Lower lobe of right lung (tissue), 2 donors: Measurements from ENCODE around the gene GFRA1. TPM values are rescaled to one million over a fixed set of nuclear protein-coding genes. Genes with fewer than 3 reads are reported as not detected.

Source experiments
- ATAC-seq, 2 donors: fragments of 200-7000 bp; cut with Tn5 transposase; one replicate each; pipeline ENCODE4 v1.9.1; 2020 to 2022; ENCODE audit warnings: mild to moderate bottlenecking in 2 of 2, moderate library complexity in 2 of 2
- DNase-seq: peaks from one replicate; pipeline ENCODE4 v3.0.0-alpha.2; 2020
- H3K27ac ChIP-seq: fragments of 200-600 bp; one replicate; pipeline ENCODE4 v1.8.0; 2022
- H3K27me3 ChIP-seq: fragments of 200-600 bp; one replicate; pipeline ENCODE4 v1.8.0; 2022; ENCODE audit warnings: low read depth
- H3K36me3 ChIP-seq: fragments of 200-600 bp; one replicate; pipeline ENCODE4 v1.8.0; 2022; ENCODE audit warnings: mild to moderate bottlenecking
- H3K4me1 ChIP-seq: fragments of 200-600 bp; one replicate; pipeline ENCODE4 v1.8.0; 2022
- H3K4me3 ChIP-seq: fragments of 200-600 bp; one replicate; pipeline ENCODE4 v1.8.0; 2022; ENCODE audit warnings: mild to moderate bottlenecking
- H3K9me3 ChIP-seq: fragments of 200-600 bp; one replicate; pipeline ENCODE4 v1.8.0; 2022
- CTCF ChIP-seq: fragments of 200-600 bp; IDR thresholded peaks from one replicate; pipeline ENCODE4 v1.8.0; 2022; ENCODE audit warnings: antibody characterized with exemption, mild to moderate bottlenecking
- intact Hi-C: fragments of 100-400 bp; cut with DNase I; formaldehyde crosslinking; loops from one replicate; pipeline ENCODE4 v1.11.0; 2022
- total RNA-seq: library from RNA; stranded (reverse); fragmentation: NEBNext Ultra II Directional; extraction: Animal tissue kit (Norgen Biotek cat#: 25700); gene quantifications from one replicate; pipeline ENCODE4 v1.2.1, GENCODE V29; 2021
- donor health status: DM: no; HTN: yes; CAD: no; lungs with severe emphysema.

GFRA1 gene
- total RNA-seq, 1 donor from 2014 or later: 9.8 TPM

DNA sequence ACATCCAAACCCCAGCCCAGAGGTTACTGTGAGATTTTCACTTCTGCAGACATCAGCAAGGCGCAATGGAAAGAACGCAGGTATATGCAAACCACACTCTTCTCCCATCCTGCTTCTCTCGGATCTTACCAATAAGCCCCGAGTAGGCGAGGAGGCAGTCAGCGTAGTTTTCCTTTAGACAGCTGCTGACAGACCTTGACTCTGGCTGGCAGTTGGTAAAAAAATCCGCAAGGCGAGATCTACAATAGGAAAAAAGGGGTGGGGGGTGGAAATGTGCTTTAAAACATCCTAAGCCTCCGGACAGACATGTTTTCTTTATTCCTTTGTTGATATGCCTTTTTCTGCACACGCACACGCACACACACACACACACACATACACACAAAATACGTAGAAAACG is 176.5 kb downstream of the GFRA1 start:
- no peak for TF ChIP-seq CTCF
- DNase-seq: no peak
- intact Hi-C loops: no loop called here
- ATAC-seq: no peak
- H3K27ac ChIP-seq: no peak overlapping the region
- H3K4me3 ChIP-seq: no peak overlapping the region
- H3K36me3 ChIP-seq: no peaks in the 10 kb centered on the region
- H3K9me3 ChIP-seq: no peaks in the 10 kb centered on the region
- H3K27me3 ChIP-seq: no peaks in the 10 kb centered on the region
- no peaks in the 10 kb centered on the region for H3K4me1 ChIP-seq

- no peak for DNase-seq
- H3K36me3 ChIP-seq: no peaks in the 10 kb centered on the region
- no peak overlapping the region for H3K4me3 ChIP-seq
- H3K4me1 ChIP-seq: no peaks in the 10 kb centered on the region
- H3K9me3 ChIP-seq: no peaks in the 10 kb centered on the region
- intact Hi-C loops: no loop called here
- no peak for ATAC-seq
- H3K27ac ChIP-seq: no peak overlapping the region
- no peaks in the 10 kb centered on the region for H3K27me3 ChIP-seq
- TF ChIP-seq CTCF: no peak
These were observed 178.7 kb downstream of the GFRA1 start for GRCh38 chr10:116094356-116094755.

GRCh38 chr10:116093031-116093430 is 180.0 kb downstream of the GFRA1 start:
- DNase-seq (no peak), ATAC-seq (no peak)
- Histone ChIP-seq H3K36me3 (no peaks in the 10 kb centered on the region), H3K9me3 (no peaks in the 10 kb centered on the region), H3K27me3 (no peaks in the 10 kb centered on the region), H3K4me1 (no peaks in the 10 kb centered on the region), H3K27ac (no peak overlapping the region), H3K4me3 (no peak overlapping the region)
- TF ChIP-seq CTCF: no peak
- intact Hi-C loops: no loop called here

DNA sequence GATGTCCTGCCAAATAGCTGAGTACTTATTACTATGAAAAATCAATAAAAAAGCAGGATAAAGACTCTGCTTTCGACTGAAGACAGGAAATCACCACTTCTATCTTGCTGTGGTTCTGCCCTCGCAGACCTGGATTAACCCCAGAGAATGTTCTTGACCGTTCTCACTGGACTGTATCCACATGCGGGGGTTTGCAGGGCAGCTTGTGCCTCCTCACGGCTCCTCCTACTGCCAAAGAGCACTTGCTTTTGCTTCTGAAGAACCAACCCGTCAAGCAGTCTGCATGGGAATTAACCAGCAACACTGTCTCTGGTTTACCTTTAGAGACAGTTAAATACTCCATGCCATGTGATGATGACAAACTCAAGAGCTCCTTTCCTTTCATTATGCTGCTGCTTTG is 184.0 kb downstream of the GFRA1 start:
- H3K4me1 ChIP-seq: no peaks in the 10 kb centered on the region
- no peaks in the 10 kb centered on the region for H3K27me3 ChIP-seq
- no peak for ATAC-seq
- DNase-seq: no peak
- no peak overlapping the region for H3K4me3 ChIP-seq
- no peak for TF ChIP-seq CTCF
- H3K9me3 ChIP-seq: no peaks in the 10 kb centered on the region
- intact Hi-C loops: no loop called here
- H3K36me3 ChIP-seq: no peaks in the 10 kb centered on the region
- no peak overlapping the region for H3K27ac ChIP-seq

DNA sequence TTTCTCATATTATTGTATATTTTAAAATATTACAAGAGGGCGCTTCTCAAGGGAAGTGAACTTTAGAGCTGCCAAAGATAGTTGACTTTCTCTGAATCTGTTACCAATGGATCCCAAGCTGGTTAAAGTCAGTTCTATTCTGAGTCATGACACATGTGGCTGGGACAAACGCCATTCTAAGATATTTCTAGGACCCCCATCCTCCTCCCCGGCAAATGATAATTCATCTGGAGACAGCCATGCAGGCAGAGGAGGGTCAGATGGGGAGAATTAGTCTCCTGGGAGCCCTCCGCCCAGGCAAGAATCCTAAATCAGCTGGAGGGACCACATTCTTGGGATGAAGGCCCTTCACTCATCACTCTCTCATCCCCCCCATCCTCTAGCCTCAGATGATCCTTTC is 187.7 kb downstream of the GFRA1 start:
- Histone ChIP-seq H3K4me1 (no peaks in the 10 kb centered on the region), H3K9me3 (no peaks in the 10 kb centered on the region), H3K27ac (no peak overlapping the region), H3K4me3 (no peak overlapping the region), H3K36me3 (no peaks in the 10 kb centered on the region), H3K27me3 (no peaks in the 10 kb centered on the region)
- DNase-seq: no peak
- no peak for TF ChIP-seq CTCF
- intact Hi-C loops: no loop called here
- ATAC-seq: no peak

DNA sequence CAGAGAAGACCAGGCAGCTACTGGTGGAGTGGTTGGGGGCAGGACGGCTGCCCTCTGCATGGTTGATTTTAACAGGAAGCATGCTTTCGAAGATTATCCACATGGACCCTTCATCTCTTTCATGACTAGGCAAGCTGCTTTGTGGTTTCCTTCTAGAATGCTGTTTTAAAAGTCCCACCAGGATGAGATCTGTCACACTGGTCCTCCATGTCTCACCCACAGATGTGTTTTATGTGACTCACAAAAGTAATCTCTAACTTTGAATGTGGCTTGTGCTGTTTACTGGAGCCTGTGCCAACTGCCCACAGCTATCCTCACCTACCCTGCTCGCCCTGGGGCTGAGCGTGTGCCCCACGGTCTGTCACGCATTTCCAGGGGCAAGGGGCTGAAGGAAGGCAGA is 188.8 kb downstream of the GFRA1 start:
- no peak overlapping the region for H3K4me3 ChIP-seq
- H3K27ac ChIP-seq: no peak overlapping the region
- H3K4me1 ChIP-seq: no peaks in the 10 kb centered on the region
- H3K27me3 ChIP-seq: no peaks in the 10 kb centered on the region
- no peak for ATAC-seq
- H3K9me3 ChIP-seq: no peaks in the 10 kb centered on the region
- H3K36me3 ChIP-seq: no peaks in the 10 kb centered on the region
- no peak for DNase-seq
- intact Hi-C loops: no loop called here
- TF ChIP-seq CTCF: no peak
